ENCODE measurements around the gene AMBRA1. TPM values are rescaled to one million over a fixed set of nuclear protein-coding genes. Genes with fewer than 3 reads are reported as not detected.

The AMBRA1 gene
- polyA plus RNA-seq, 1 of the 3 experiments (the other 2 are of a cell fraction) = 10.4 TPM

GRCh38 chr11:46540807-46541206 is 53.0 kb downstream of the AMBRA1 start:
- Histone ChIP-seq H3K9me2 (no peaks in the 10 kb centered on the region), H3K4me2 (no peak overlapping the region), H3K9ac (no peak overlapping the region), H4K20me1 (ENCODE audit: insufficient read depth) (peaks cover 48% of the 10 kb centered on the region), H3K27me3 (ENCODE audit: insufficient read depth) (no peaks in the 10 kb centered on the region), H3K36me3 (replicated peaks in 1 of 2; ENCODE audit: control insufficient read depth in 1 of 2, insufficient read depth in 2 of 2, low read length in 1 of 2) (peaks cover 13 to 38% of the 10 kb centered on the region in 2 experiments), H3K4me1 (ENCODE audit: control insufficient read depth in 1 of 2, insufficient read depth in 2 of 2, low read depth in 1 of 2, low read length in 1 of 2) (peaks cover 0 to 6% of the 10 kb centered on the region in 2 experiments; a peak in 2 of 4 replicates), H3K9me3 (no peaks in the 10 kb centered on the region), H3K27ac (ENCODE audit: low read depth in 2 of 2, low read length in 1 of 2) (no peak overlapping the region), H2AFZ (ENCODE audit: low read depth) (no peak overlapping the region), H3K4me3 (ENCODE audit: low read depth in 2 of 2, low read length in 1 of 2) (no peak overlapping the region), H3K79me2 (ENCODE audit: insufficient read depth) (peaks cover 41% of the 10 kb centered on the region), H3F3A (replicated peaks; ENCODE audit: insufficient read depth) (peaks cover 3% of the 10 kb centered on the region)
- POLR2A ChIA-PET = no interaction called here
- WGBS (ENCODE audit: low lambda C conversion rate) = 82% methylated on average over 4 of the region's 4 CpGs
- TF ChIP-seq ZBTB33 (IDR thresholded peaks at IDR 0.05; ENCODE audit: borderline replicate concordance, low read depth) (no peak), REST (IDR thresholded peaks at IDR 0.05; ENCODE audit: low read depth, low read length) (no peak), YY1 (IDR thresholded peaks at IDR 0.05; ENCODE audit: low read depth) (no peak)
- CTCF ChIA-PET = interaction anchor here (0.8 to 9.1 kb wide), 8 partner anchors 9 to 157 kb away, joined by 3 to 105 read pairs (median 4); no protein-coding TSS in a partner anchor
- DNase-seq = no peak

- H3K4me2 ChIP-seq = no peak overlapping the region
- no peak overlapping the region for H2AFZ ChIP-seq (ENCODE audit: low read depth)
- peaks cover 0 to 6% of the 10 kb centered on the region in 2 experiments; a peak in 2 of 4 replicates for H3K4me1 ChIP-seq (ENCODE audit: control insufficient read depth in 1 of 2, insufficient read depth in 2 of 2, low read depth in 1 of 2, low read length in 1 of 2)
- H3K79me2 ChIP-seq (ENCODE audit: insufficient read depth) = peaks cover 72% of the 10 kb centered on the region
- peak; percentile 77 for DNase-seq
- ChIA-PET POLR2A (no interaction called here), CTCF (interaction anchor here (0.6 to 9.1 kb wide), 29 partner anchors 9 to 185 kb away, joined by 3 to 105 read pairs (median 4); no protein-coding TSS in a partner anchor)
- peak overlapping the region in 1 of 2 experiments; percentile 28; a peak in 1 of 4 replicates for H3K4me3 ChIP-seq (ENCODE audit: low read depth in 2 of 2, low read length in 1 of 2)
- peaks cover 5 to 19% of the 10 kb centered on the region in 2 experiments for H3K36me3 ChIP-seq (replicated peaks in 1 of 2; ENCODE audit: control insufficient read depth in 1 of 2, insufficient read depth in 2 of 2, low read length in 1 of 2)
- WGBS (ENCODE audit: low lambda C conversion rate) = 61% methylated on average over 5 of the region's 5 CpGs
- no peaks in the 10 kb centered on the region for H3K9me3 ChIP-seq
- H3K27ac ChIP-seq (ENCODE audit: low read depth in 2 of 2, low read length in 1 of 2) = no peak overlapping the region
- H3F3A ChIP-seq (replicated peaks; ENCODE audit: insufficient read depth) = peaks cover 3% of the 10 kb centered on the region
- no peaks in the 10 kb centered on the region for H3K9me2 ChIP-seq
- H3K9ac ChIP-seq = no peak overlapping the region
- H3K27me3 ChIP-seq (ENCODE audit: insufficient read depth) = no peaks in the 10 kb centered on the region
- H4K20me1 ChIP-seq (ENCODE audit: insufficient read depth) = peaks cover 78% of the 10 kb centered on the region
- TF ChIP-seq FOSL2 (IDR thresholded peaks at IDR 0.05; ENCODE audit: borderline replicate concordance, low read depth) (no peak), MXI1 (IDR thresholded peaks at IDR 0.05; ENCODE audit: low read depth, low read length) (0 out of 2 replicates have a peak, but pooled peaks have one; percentile 40), RFX5 (IDR thresholded peaks at IDR 0.05; ENCODE audit: low read length) (no peak), ELF1 (IDR thresholded peaks at IDR 0.05) (no peak), RCOR1 (IDR thresholded peaks at IDR 0.05; ENCODE audit: low read length) (no peak), RAD21 (IDR thresholded peaks at IDR 0.05; ENCODE audit: low read length) (peak; percentile 96), CTCF (IDR thresholded peaks at IDR 0.05) (peak; percentile 92), TAF1 (IDR thresholded peaks at IDR 0.05; ENCODE audit: borderline replicate concordance, low read depth, low read length) (no peak), PBX3 (IDR thresholded peaks at IDR 0.05) (no peak), SIN3A (IDR thresholded peaks at IDR 0.05; ENCODE audit: borderline replicate concordance, low read depth, low read length) (no peak), IRF3 (IDR thresholded peaks at IDR 0.05; ENCODE audit: low read depth, low read length) (no peak)
These were observed 56.1 kb downstream of the AMBRA1 start for GRCh38 chr11:46537537-46538295.
